HG03280 (cell line): ENCODE measurements around the gene HYDIN.
"Not testable (repeated sequence)": the region's sequence is repeated elsewhere in the genome, so short reads cannot be mapped to it uniquely, and the experiment has no call there.

Experiments
- ATAC-seq: cut with Tn5 transposase; IDR thresholded peaks from one replicate; pipeline ENCODE4 v1.9.1; 2021; ENCODE audit warnings: mild to moderate bottlenecking, moderate library complexity; ENCODE audit not compliant: unreplicated experiment

The HYDIN gene

GRCh38 chr16:71143246-71143645 lies 87.3 kb downstream of the HYDIN start:
- ATAC-seq = not testable (repeated sequence)

GRCh38 chr16:71110565-71110964 lies 120.0 kb downstream of the HYDIN start:
- ATAC-seq = not testable (repeated sequence)

- not testable (repeated sequence) for ATAC-seq
These were observed 120.8 kb downstream of the HYDIN start for GRCh38 chr16:71109656-71110208.

GRCh38 chr16:71105881-71106280 lies 124.6 kb downstream of the HYDIN start:
- not testable (repeated sequence) for ATAC-seq

GRCh38 chr16:71083573-71083972 lies 146.9 kb downstream of the HYDIN start:
- not testable (repeated sequence) for ATAC-seq

- ATAC-seq = not testable (repeated sequence)
These were observed 149.7 kb downstream of the HYDIN start for GRCh38 chr16:71080777-71081176.

GRCh38 chr16:71080262-71080661 lies 150.3 kb downstream of the HYDIN start:
- not testable (repeated sequence) for ATAC-seq

- not testable (repeated sequence) for ATAC-seq
These were observed 159.9 kb downstream of the HYDIN start for GRCh38 chr16:71070651-71071050.

- ATAC-seq = not testable (repeated sequence)
These were observed 160.7 kb downstream of the HYDIN start for GRCh38 chr16:71069842-71070241.

- not testable (repeated sequence) for ATAC-seq
These were observed 176.5 kb downstream of the HYDIN start for GRCh38 chr16:71053897-71054609.

GRCh38 chr16:71050307-71050706 lies 180.2 kb downstream of the HYDIN start:
- ATAC-seq = not testable (repeated sequence)

GRCh38 chr16:71039368-71040111 lies 191.0 kb downstream of the HYDIN start:
- ATAC-seq = not testable (repeated sequence)

GRCh38 chr16:71038421-71038820 lies 192.1 kb downstream of the HYDIN start:
- ATAC-seq = not testable (repeated sequence)

- ATAC-seq = not testable (repeated sequence)
These were observed 192.5 kb downstream of the HYDIN start for GRCh38 chr16:71037987-71038386.

- ATAC-seq = not testable (repeated sequence)
These were observed 202.3 kb downstream of the HYDIN start for GRCh38 chr16:71028032-71028727.

GRCh38 chr16:71027511-71027910 lies 203.0 kb downstream of the HYDIN start:
- ATAC-seq = not testable (repeated sequence)

- not testable (repeated sequence) for ATAC-seq
These were observed 206.6 kb downstream of the HYDIN start for GRCh38 chr16:71023851-71024439.

- ATAC-seq = not testable (repeated sequence)
These were observed 208.5 kb downstream of the HYDIN start for GRCh38 chr16:71021961-71022537.

GRCh38 chr16:71019067-71019682 lies 211.3 kb downstream of the HYDIN start:
- ATAC-seq = not testable (repeated sequence)

- not testable (repeated sequence) for ATAC-seq
These were observed 215.1 kb downstream of the HYDIN start for GRCh38 chr16:71015419-71015818.
